ENCODE measurements around the gene NUF2. TPM values are rescaled to one million over a fixed set of nuclear protein-coding genes. Genes with fewer than 3 reads are reported as not detected.
"Not testable (repeated sequence)": the region's sequence is repeated elsewhere in the genome, so short reads cannot be mapped to it uniquely, and the experiment has no call there.

The NUF2 gene
- total RNA-seq (ENCODE audit: unreplicated experiment) = 5.8 TPM
- long read RNA-seq, partial matches to known transcripts = 1 of 5 reads
- long read RNA-seq, other reads (novel, unspliced or antisense) = 0 of 5 reads

DNA sequence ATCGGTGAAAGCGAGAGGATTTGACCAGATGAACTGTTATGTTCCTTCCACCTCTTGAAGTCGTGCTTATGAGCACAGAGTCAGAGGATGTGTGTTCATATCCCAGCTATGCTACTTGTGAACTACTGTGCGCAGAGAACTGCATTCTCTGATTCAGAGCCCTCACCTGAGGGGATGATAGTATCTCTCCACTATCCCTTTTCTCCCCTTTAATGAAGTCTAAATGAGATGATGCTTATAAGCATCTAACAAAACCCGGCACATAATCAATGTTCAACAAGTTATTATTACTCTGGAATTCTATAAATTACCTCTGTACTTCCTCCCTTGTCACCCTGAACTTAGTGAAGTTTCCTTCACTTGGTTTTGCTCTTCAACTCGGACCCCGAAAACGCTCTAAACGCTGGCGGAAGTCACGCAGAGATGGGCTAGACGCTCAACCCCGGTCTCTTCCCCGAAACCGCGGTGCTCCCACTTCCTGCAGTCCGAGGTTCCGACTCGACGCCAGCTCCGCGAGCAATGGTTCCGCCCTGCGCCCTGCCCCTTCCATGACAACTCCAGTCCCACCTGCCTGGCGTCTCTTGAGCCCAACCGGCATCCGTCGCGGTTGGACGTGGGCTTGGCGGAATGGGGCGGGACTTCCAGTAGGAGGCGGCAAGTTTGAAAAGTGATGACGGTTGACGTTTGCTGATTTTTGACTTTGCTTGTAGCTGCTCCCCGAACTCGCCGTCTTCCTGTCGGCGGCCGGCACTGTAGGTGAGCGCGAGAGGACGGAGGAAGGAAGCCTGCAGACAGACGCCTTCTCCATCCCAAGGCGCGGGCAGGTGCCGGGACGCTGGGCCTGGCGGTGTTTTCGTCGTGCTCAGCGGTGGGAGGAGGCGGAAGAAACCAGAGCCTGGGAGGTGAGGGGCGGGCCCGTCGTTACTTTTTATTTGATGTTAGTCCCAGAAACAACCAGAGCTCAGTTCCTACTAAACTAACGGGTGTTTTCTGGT lies at the start of gene NUF2:
TSS of gene NUF2 (plus strand) at position 644 of the 995 bp plus-strand sequence. CDS start 4,098 bp downstream, outside the sequence.
- TF ChIP-seq, protein P1, sequence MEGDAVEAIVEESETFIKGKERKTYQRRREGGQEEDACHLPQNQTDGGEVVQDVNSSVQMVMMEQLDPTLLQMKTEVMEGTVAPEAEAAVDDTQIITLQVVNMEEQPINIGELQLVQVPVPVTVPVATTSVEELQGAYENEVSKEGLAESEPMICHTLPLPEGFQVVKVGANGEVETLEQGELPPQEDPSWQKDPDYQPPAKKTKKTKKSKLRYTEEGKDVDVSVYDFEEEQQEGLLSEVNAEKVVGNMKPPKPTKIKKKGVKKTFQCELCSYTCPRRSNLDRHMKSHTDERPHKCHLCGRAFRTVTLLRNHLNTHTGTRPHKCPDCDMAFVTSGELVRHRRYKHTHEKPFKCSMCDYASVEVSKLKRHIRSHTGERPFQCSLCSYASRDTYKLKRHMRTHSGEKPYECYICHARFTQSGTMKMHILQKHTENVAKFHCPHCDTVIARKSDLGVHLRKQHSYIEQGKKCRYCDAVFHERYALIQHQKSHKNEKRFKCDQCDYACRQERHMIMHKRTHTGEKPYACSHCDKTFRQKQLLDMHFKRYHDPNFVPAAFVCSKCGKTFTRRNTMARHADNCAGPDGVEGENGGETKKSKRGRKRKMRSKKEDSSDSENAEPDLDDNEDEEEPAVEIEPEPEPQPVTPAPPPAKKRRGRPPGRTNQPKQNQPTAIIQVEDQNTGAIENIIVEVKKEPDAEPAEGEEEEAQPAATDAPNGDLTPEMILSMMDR (IDR thresholded peaks at IDR 0.05; ENCODE audit: partially characterized antibody, unreplicated experiment) = no peak
- Mint-ChIP-seq H3K4me3 (ENCODE audit: unreplicated experiment) (peak within 1 kb of the TSS; percentile 98), H3K4me1 (ENCODE audit: low read depth, unreplicated experiment) (peaks cover 3% of the 10 kb centered on the region), H3K27ac (ENCODE audit: unreplicated experiment) (peak within 1 kb of the TSS; percentile 74), H3K9me3 (ENCODE audit: unreplicated experiment) (no peaks in the 10 kb centered on the region), H3K36me3 (ENCODE audit: unreplicated experiment) (no peaks in the 10 kb centered on the region), H3K27me3 (ENCODE audit: unreplicated experiment) (peaks cover 6% of the 10 kb centered on the region)
- DNase-seq = peak; percentile 99

DNA sequence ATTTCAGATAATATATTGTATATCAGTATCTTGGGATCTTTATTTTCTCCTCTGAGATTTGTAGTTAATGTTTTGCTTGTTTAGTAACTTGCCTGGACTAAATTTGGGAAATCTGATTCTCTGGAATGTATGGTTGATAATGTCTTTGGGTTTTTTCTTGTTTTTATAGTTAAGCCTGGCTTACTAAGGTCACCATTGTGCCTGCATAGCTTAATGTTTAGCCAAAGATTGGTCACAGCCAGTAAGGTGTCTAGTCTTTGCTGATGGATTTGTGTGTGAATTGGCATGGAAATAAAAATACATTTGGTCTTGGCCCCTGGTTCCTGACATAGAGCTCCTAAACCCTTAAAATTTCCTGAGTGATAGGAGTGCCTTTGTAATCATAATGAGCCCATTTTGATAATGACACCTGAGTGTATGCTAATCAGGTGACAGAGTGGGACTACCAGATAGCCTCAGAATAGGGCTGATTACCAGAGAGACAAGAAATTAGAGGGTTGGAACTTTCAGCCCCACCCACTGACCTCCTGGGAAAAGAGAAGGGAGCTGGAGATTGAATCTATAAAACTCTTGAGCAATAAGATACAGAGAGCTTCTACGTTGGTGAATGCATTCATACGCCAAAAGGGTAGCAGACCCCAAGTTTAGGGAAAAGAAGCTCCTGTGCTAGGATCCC lies 47.9 kb upstream of the NUF2 start:
- H3K4me1 Mint-ChIP-seq (ENCODE audit: low read depth, unreplicated experiment) = no peaks in the 10 kb centered on the region
- TF ChIP-seq, protein P1 (IDR thresholded peaks at IDR 0.05; ENCODE audit: partially characterized antibody, unreplicated experiment) = no peak
- H3K27ac Mint-ChIP-seq (ENCODE audit: unreplicated experiment) = no peak overlapping the region
- no peak for DNase-seq
- no peaks in the 10 kb centered on the region for H3K9me3 Mint-ChIP-seq (ENCODE audit: unreplicated experiment)
- H3K4me3 Mint-ChIP-seq (ENCODE audit: unreplicated experiment) = no peak overlapping the region
- no peaks in the 10 kb centered on the region for H3K27me3 Mint-ChIP-seq (ENCODE audit: unreplicated experiment)
- H3K36me3 Mint-ChIP-seq (ENCODE audit: unreplicated experiment) = peaks cover 9% of the 10 kb centered on the region

DNA sequence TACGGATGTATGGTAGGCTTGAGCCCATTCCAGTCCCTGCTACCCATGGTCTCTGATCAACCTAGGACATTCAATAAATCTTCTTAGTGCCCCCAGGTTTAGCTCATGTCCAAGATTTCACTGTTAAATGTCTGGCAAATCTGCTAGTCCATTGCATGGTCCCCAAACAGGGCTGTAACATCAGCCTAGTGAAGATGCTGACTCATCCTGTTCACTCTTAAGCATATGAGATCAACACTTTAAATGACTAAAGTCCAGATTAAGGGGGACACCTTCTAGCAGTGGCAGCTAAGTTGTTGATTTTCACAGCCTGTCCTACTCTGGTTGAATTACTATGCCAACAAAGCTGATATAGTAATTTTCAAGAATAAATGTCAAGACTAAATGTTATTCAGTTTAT lies 46.5 kb upstream of the NUF2 start:
- no peak for DNase-seq
- TF ChIP-seq, protein P1 (IDR thresholded peaks at IDR 0.05; ENCODE audit: partially characterized antibody, unreplicated experiment) = no peak
- Mint-ChIP-seq H3K27me3 (ENCODE audit: unreplicated experiment) (no peaks in the 10 kb centered on the region), H3K36me3 (ENCODE audit: unreplicated experiment) (peaks cover 9% of the 10 kb centered on the region), H3K4me1 (ENCODE audit: low read depth, unreplicated experiment) (no peaks in the 10 kb centered on the region), H3K9me3 (ENCODE audit: unreplicated experiment) (no peaks in the 10 kb centered on the region), H3K4me3 (ENCODE audit: unreplicated experiment) (no peak overlapping the region), H3K27ac (ENCODE audit: unreplicated experiment) (no peak overlapping the region)

DNA sequence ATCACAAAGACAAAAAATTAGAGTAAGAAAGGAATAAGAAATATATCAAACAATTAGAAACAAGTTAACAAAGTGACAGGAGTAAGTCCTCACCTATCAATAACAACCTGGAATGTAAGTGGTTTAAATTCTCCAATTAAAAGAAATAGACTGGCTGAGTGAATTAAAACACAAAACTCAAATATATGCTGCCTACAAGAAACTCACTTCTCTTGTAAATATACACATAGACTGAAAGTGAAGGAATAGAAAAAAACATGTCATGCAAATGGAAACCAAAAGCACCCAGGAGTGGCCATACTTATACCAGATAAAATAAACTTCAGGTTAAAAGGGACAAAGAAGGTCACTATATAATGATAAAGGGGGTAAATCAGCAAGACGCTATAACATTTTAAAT lies 43.2 kb upstream of the NUF2 start:
- H3K9me3 Mint-ChIP-seq (ENCODE audit: unreplicated experiment) = no peaks in the 10 kb centered on the region
- TF ChIP-seq, protein P1 (IDR thresholded peaks at IDR 0.05; ENCODE audit: partially characterized antibody, unreplicated experiment) = no peak
- no peak overlapping the region for H3K27ac Mint-ChIP-seq (ENCODE audit: unreplicated experiment)
- no peak for DNase-seq
- H3K36me3 Mint-ChIP-seq (ENCODE audit: unreplicated experiment) = peaks cover 14% of the 10 kb centered on the region
- H3K4me3 Mint-ChIP-seq (ENCODE audit: unreplicated experiment) = no peak overlapping the region
- H3K4me1 Mint-ChIP-seq (ENCODE audit: low read depth, unreplicated experiment) = no peaks in the 10 kb centered on the region
- H3K27me3 Mint-ChIP-seq (ENCODE audit: unreplicated experiment) = no peaks in the 10 kb centered on the region

DNA sequence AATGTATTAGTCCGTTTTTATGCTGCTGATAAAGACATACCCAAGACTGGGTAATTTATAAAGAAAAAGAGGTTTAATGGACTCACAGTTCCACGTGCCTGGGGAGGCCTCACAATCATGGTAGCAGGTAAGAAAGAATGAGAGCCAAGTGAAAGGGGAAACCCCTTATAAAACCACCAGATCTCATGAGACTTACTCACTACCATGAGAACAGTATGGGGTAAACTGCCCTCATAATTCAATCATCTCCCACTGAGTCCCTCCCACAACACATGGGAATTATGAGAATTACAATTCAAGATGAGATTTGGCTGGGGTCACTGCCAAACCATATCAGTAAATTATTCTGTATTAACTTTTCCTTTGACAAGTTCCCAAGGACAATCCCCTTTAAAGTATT lies 36.9 kb upstream of the NUF2 start:
- DNase-seq; H3K4me3 Mint-ChIP-seq (ENCODE audit: unreplicated experiment); H3K27me3 Mint-ChIP-seq (ENCODE audit: unreplicated experiment); H3K27ac Mint-ChIP-seq (ENCODE audit: unreplicated experiment); H3K9me3 Mint-ChIP-seq (ENCODE audit: unreplicated experiment); H3K4me1 Mint-ChIP-seq (ENCODE audit: low read depth, unreplicated experiment); H3K36me3 Mint-ChIP-seq (ENCODE audit: unreplicated experiment): not testable (repeated sequence)
